ENCODE measurements around the gene TTLL5.
"Not testable (repeated sequence)": the region's sequence is repeated elsewhere in the genome, so short reads cannot be mapped to it uniquely, and the experiment has no call there.

The TTLL5 gene

DNA sequence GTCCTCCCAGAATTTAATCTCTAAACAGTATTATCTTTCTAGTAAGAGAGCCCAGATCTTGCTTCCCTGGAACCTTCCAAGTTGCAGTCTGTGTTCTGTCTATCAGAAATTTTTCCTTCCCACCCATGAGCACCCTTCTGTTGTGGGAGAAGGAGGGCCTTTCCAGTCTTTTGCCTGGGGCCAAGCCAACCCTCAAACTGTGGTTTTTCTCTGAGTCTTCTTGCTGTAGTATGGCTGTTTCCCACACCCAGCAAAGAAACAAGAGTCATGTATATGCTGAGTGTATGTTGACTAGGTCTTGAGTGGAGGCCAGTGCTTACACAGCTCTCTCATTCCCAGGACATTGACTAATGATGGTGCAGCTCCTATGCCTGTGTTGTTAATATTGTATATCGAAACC is 216.2 kb downstream of the TTLL5 start:
- no peak for DNase-seq

DNA sequence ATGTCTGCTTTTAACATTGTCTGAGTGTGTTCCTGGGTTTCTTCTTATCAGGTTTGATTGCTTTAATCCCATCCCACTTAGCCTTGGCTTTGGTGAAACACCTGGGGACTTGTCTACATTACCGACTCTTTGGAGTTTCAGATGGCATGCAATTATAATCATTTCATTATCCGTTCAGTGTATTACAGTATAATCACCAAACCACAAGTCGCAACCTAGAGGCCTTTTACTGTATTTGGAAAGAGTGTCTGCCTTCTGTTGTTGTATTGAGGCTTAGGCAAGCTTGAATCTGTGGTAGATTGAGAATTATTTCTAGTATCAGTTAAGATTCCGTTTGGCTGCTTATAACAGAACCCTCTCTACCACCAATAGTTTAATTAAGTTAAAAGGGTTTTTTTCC is 216.8 kb downstream of the TTLL5 start:
- no peak for DNase-seq

DNA sequence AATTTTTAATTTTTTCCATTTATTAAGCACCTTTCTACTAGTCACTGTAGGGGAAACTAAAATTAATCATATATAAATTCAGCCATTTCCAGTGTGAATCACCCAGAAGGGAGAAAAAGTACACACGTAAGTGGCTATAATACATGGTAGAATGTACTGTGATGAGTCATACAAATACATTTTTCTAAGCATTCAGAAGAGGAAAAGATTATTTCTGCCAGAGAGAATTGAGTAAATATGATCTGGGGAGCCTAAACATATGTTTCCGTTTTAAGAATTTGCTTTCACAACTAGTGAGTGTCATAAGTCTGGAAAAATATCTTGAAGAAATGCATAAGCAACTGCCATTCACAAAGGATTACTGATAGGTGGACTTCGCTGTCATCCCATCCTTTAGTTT is 218.0 kb downstream of the TTLL5 start:
- no peak for DNase-seq

DNA sequence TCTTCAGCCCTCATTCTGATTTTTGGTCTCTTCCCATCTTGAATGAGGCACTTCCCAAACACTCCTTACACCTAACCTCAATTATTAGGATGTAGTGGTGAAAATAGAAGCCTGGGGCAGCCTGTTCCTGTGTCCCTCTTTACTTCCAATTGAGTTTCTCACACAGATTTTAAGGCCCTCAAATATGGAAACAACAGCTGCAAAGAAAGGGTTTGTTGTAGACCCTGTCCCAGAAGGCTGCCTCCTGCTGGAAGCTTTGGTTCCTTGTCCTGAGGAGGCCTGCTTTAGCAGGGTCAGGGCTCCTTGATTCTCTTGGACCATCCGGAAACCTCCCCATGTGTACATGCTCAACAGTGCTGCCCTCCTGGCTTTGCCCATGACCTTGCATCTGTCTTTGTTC is 219.5 kb downstream of the TTLL5 start:
- DNase-seq, result no peak

DNA sequence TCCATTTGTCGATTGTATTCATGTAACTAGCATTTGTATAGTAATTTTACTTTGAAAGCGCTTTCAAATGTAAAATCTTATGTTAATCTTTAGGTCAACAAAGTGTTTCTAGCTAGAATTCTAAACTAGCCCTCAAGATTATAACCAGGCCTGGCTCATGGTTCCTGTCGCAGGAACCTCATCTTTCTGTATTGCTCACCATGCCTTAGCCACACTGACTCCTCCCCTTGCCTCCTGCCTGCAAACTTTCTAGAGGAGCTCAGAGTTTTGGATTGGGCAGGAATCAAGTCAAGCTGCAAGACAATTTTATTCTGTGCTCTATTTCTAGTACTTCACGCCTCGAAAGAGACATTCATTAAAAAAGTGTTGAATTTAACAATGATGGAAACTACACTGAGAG is 220.9 kb downstream of the TTLL5 start:
- no peak for DNase-seq

- DNase-seq, result no peak
Observed at GRCh38 chr14:75884198-75884611, 223.2 kb downstream of the TTLL5 start.

- DNase-seq, result no peak
Observed at GRCh38 chr14:75885829-75886228, 224.8 kb downstream of the TTLL5 start.

GRCh38 chr14:75886636-75887348 is 225.7 kb downstream of the TTLL5 start:
- no peak for DNase-seq

DNA sequence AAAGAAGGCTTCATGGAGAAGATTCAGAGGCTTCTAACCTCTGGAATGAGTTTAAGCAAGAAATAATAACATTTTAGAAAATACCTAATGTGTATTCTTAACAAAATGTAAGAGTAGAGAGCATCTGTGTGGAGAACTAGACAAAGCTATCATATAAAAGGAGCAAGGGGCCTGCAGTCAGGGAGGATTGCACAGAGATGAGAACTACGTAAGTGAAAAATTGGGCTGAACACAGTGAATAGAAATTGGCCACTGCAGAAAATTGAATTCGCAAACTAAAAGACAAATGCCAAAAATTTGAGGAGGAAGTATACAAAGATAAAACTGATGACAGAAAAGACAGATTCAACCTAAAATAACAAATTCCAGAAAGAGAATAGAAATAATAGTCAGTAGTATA is 227.9 kb downstream of the TTLL5 start:
- DNase-seq, result no peak

DNA sequence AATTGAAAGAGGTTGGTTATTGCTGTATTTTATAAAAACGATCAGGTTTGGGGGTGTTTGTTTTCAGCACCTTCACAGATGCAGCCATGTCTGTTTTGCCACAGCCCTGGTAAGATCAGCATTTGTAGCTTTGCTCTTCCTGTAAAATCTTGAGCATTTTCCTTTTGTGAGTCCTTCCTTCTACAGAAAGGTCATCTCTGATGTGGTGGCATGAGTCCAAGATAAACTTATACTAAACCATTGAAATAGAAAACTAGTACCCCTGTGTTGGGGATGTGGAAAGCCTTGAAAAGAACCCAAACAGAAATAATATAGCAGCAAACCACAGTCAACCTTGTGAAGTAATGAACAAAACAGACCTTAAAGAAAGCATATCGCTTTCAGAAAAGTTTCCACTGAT is 235.3 kb downstream of the TTLL5 start:
- no peak for DNase-seq

DNA sequence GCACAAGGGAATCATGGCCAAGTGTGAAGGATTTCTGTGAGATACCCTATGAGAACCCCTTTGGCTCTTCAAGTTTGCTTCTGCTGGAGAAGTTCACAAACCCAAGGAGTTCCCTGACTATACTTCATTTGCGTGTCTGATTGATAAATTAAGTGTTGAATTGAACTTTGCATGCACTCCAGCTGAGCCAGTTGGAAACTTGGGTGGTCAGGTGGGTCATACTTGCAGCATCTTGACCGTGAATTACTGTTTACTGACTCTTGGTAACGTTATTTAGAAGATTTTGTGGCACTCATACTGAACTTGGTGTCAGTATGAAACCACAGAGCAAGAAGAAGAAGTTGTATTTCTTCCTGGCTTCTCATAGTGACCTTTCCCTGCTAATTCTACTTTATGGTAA is 243.3 kb downstream of the TTLL5 start:
- DNase-seq, result no peak

DNA sequence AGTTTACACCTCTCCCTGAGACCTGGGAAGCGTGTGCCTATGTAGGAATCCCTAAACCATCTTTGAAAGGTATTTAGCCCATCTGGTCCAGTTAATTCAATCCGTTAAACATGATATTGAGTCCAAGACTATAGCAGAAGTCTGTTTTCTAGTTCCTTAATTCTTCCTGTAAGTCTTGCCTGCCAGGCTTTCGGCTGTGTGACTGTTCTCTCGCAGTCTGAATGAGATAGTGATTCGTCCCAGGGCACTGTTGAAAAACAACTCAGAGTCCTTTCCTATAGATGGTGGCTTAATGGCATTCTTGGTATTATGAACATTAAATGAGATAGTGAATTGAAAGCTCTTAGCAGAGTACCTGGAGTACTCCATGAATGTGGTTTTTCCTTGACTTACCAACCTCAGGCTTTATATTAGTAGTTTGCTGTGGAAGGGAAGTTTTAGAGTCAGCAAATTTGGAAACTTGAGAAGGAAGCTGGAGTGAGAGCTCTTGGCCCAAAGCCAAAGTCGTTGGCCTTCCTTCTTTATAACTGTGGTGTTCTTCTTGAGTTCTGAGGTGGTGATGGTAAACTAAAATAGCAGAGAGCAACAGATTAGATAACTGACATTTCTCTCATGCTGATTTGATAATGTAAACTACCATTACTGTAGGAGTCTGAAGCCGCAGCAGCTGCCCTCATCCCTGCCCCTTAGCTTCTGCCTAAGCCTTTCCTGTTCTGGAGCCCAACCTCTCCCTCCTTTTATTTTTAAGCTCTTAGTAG is 244.3 kb downstream of the TTLL5 start:
- no peak for DNase-seq

- DNase-seq, result no peak
Observed at GRCh38 chr14:75906228-75906627, 245.2 kb downstream of the TTLL5 start.

GRCh38 chr14:75906680-75907280 is 245.7 kb downstream of the TTLL5 start:
- peak; percentile 44 for DNase-seq

DNA sequence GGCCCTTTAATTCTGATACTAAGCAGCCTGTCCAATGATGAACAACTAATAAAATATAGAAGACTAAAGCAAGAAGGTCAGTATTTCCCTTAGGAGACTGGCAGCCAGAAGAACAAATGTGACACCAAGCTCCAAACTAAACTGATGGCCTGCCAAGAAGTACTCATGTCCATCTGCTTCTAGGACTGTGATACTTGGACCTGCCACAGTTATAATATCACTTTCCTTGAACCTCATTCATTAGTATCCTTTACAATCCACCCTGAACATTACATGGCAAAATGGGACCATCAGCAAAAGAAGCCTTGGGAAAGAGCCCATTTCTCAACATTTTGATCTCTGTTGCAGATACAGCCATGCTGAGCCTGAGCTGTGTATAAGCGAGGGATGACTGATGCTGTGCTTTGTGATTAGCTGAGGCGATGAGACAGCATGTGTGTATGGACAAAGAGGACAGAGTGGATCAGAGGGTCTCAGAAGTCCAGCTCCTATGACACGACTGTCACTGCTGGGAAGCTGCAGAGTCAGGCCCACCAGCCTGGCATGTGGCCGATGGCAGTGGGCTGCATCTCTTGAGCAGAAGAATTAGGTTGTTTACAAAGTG is 246.8 kb downstream of the TTLL5 start:
- DNase-seq, result no peak

DNA sequence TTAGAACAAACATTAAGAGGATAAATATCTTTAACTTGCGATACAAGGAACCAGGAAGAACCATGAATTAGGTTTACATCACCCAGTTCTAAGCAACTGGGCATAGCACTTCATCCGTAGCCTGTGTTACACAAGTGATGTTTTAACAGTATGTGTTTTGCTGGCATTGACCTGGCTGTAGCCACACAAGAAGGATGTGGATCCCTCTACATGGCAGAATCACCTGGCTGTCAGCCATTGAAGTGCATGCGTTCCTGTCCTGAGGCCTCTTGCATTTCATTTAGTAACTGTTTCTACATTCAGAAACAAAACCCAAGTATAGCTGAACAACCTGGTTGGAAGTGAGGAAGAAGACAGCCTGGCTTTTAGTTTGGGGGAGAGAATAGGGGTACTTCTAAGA is 248.6 kb downstream of the TTLL5 start:
- DNase-seq, result no peak

GRCh38 chr14:75910048-75910447 is 249.0 kb downstream of the TTLL5 start:
- DNase-seq, result no peak

- no peak for DNase-seq
Observed at GRCh38 chr14:75911883-75912282, 250.8 kb downstream of the TTLL5 start.

DNA sequence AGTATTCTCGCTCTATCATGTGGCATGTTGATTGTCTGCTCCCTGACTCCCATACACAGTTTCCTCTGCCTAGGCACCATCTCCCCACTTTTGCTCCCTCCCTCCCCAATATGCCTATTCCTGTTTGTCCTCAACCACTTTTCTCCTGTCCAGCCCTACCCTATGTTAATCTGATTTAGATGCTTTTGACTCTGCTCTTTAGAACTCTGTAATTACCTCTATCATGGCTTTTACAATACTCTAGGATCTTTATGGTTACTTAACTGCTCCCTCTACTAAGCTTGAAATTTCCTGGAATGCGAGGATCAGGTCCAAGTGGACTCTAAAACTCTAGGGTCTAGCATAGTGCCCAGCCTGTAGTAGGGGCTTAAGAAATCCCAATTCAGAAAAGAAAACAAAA is 252.1 kb downstream of the TTLL5 start:
- DNase-seq, result no peak

- no peak for DNase-seq
Observed at GRCh38 chr14:75915045-75915444, 254.0 kb downstream of the TTLL5 start.

GRCh38 chr14:75917322-75917945 is 256.4 kb downstream of the TTLL5 start:
- DNase-seq, result no peak

GRCh38 chr14:75917946-75918335 is 256.9 kb downstream of the TTLL5 start:
- DNase-seq, result no peak

DNA sequence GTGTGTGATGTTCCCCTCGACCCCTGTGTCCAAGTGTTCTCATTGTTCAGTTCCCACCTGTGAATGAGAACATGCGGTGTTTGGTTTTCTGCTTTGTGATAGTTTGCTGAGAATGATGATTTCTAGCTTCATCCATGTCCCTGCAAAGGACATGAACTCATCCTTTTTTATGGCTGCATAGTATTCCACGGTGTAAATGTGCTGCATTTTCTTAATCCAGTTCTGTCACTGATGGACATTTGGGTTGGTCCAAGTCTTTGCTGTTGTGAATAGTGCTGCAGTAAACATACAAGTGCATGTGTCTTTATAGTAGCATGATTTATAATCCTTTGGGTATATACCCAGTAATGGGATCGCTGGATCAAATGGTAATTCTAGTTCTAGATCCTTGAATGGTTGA is 259.4 kb downstream of the TTLL5 start:
- DNase-seq, result not testable (repeated sequence)

Data from central memory CD4-positive, alpha-beta T cell (primary cell).